ENCODE data around the gene RPN2. TPM values are rescaled to one million over a fixed set of nuclear protein-coding genes. Genes with fewer than 3 reads are reported as not detected.
A peak's percentile ranks its signal among the peaks of the same experiment; 100 is the strongest.

RPN2 gene
- total RNA-seq, 1 experiment from 2014 or later, result 257 TPM

DNA sequence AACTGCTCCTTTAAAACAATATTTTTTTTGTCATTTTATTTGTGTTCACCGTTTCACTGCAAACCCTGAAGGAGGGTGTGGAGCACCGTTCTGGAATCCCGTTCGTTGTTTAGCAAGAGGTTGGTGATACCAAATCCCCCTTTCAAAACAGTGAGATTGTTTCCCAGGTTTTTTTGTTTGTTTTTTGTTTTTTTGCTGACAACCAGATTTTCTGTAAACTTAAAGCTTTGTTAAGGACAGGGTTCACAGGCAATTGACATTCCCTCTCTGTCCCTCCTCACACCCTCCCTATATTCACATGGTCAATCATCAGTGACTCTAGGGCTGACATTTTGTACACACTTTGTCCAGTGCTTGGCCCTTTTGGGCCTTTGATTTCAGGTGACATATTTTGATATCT lies 21.2 kb downstream of the RPN2 start:
- H3K36me3 ChIP-seq (ENCODE audit: low read depth, low read length), result peaks cover 76% of the 10 kb centered on the region
- DNase-seq (no peak), ATAC-seq (no peak)
- no peak overlapping the region for H3K4me2 ChIP-seq (ENCODE audit: low read length)
- peaks cover 20% of the 10 kb centered on the region for H4K20me1 ChIP-seq (ENCODE audit: low read length)
- intact Hi-C loops (cut with micrococcal nuclease), result no loop called here
- no peaks in the 10 kb centered on the region for H3K9me3 ChIP-seq (ENCODE audit: low read length)
- ChIA-PET CTCF (interaction anchor here (0.9 kb wide), 1 partner anchor 8 kb away, joined by 3 read pairs; no protein-coding TSS in a partner anchor), POLR2A (ENCODE audit: unreplicated experiment) (no interaction called here)
- TF ChIP-seq EZH2phosphoT487 (IDR thresholded peaks at IDR 0.05; ENCODE audit: borderline replicate concordance, low read length) (no peak), EZH2 (IDR thresholded peaks at IDR 0.05; ENCODE audit: low read length, unreplicated experiment) (no peak)
- TF ChIP-seq, protein P1, sequence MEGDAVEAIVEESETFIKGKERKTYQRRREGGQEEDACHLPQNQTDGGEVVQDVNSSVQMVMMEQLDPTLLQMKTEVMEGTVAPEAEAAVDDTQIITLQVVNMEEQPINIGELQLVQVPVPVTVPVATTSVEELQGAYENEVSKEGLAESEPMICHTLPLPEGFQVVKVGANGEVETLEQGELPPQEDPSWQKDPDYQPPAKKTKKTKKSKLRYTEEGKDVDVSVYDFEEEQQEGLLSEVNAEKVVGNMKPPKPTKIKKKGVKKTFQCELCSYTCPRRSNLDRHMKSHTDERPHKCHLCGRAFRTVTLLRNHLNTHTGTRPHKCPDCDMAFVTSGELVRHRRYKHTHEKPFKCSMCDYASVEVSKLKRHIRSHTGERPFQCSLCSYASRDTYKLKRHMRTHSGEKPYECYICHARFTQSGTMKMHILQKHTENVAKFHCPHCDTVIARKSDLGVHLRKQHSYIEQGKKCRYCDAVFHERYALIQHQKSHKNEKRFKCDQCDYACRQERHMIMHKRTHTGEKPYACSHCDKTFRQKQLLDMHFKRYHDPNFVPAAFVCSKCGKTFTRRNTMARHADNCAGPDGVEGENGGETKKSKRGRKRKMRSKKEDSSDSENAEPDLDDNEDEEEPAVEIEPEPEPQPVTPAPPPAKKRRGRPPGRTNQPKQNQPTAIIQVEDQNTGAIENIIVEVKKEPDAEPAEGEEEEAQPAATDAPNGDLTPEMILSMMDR (conservative IDR thresholded peaks at IDR 0.05; ENCODE audit: low read depth, low read length), result no peak
- H2AFZ ChIP-seq (ENCODE audit: low read length), result no peak overlapping the region
- H3K9ac ChIP-seq (ENCODE audit: low read length), result no peak overlapping the region
- BruUV-seq (replicated peaks), result no TSS peak
- H3K9me2 ChIP-seq (replicated peaks; ENCODE audit: low read length), result no peaks in the 10 kb centered on the region
- peaks cover 16% of the 10 kb centered on the region for H3K4me1 ChIP-seq (ENCODE audit: insufficient read depth, low read length)
- no peaks in the 10 kb centered on the region for H3K27me3 ChIP-seq (ENCODE audit: low read length)
- H3K27ac ChIP-seq (ENCODE audit: low read length), result no peak overlapping the region
- peaks cover 9% of the 10 kb centered on the region for H3F3A ChIP-seq (ENCODE audit: low read length, unreplicated experiment)
- H3K4me3 ChIP-seq (ENCODE audit: low read length), result no peak overlapping the region
- peaks cover 55% of the 10 kb centered on the region for H3K79me2 ChIP-seq (ENCODE audit: low read length)

DNA sequence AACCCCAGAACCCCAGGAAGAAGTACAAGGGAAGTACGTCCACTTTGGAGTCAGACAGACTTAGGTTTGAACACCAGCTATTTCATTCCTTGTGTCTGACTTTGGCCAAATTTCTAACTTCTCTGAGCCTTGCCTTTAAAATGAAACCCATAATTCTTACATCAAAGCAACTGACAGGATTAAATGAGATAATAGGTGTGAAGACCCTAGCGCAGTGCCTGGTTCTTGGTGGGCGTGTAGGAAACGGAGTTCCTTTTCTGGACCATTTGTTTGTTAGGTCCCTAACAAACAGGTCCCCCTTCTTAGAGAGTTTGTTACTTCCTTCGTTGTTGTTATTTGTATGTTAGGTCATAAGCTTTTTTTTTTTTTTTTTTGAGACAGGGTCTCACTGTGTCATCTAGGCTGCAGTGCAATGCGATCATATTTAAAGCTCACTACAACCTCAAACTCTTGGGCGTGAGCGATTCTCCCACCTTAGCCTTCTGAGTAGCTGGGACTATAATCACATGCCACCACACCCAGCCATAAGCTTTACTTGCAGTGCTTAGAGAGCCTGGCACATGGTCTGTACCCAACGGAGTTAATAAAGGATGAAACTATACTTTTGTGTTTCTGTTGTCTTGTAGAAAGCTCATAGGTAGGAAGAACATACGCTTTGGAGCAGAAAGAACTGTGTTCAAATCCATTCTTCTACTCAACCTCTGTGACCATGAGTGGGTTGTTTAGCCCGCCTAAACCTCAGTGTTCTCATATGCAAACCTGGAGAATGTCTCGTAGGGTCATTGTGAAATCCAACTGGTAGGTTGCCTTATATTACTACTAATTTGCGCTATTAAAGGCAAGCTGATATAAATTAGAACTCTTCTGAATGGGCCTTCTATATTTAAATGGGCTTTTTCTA lies 22.0 kb downstream of the RPN2 start:
- H3K27me3 ChIP-seq (ENCODE audit: low read length), result no peaks in the 10 kb centered on the region
- no TSS peak for BruUV-seq (replicated peaks)
- H3K4me1 ChIP-seq (ENCODE audit: insufficient read depth, low read length), result peaks cover 16% of the 10 kb centered on the region
- ATAC-seq, result no peak
- peak overlapping the region; percentile 20; the same call in 1 of the 2 replicates for H3K4me2 ChIP-seq (ENCODE audit: low read length)
- H3F3A ChIP-seq (ENCODE audit: low read length, unreplicated experiment), result peaks cover 9% of the 10 kb centered on the region
- TF ChIP-seq EZH2phosphoT487 (IDR thresholded peaks at IDR 0.05; ENCODE audit: borderline replicate concordance, low read length), result no peak
- no peak for TF ChIP-seq EZH2 (IDR thresholded peaks at IDR 0.05; ENCODE audit: low read length, unreplicated experiment)
- TF ChIP-seq, protein P1 (conservative IDR thresholded peaks at IDR 0.05; ENCODE audit: low read depth, low read length), result no peak
- CTCF ChIA-PET, result interaction anchor here (0.9 kb wide), 1 partner anchor 9 kb away, joined by 3 read pairs; no protein-coding TSS in a partner anchor
- no peak overlapping the region for H2AFZ ChIP-seq (ENCODE audit: low read length)
- H3K27ac ChIP-seq (ENCODE audit: low read length), result no peak overlapping the region
- peaks cover 49% of the 10 kb centered on the region for H3K79me2 ChIP-seq (ENCODE audit: low read length)
- no peak overlapping the region for H3K4me3 ChIP-seq (ENCODE audit: low read length)
- no peak for DNase-seq
- H3K9ac ChIP-seq (ENCODE audit: low read length), result no peak overlapping the region
- H3K9me2 ChIP-seq (replicated peaks; ENCODE audit: low read length), result no peaks in the 10 kb centered on the region
- intact Hi-C loops (cut with micrococcal nuclease), result no loop called here
- POLR2A ChIA-PET (ENCODE audit: unreplicated experiment), result no interaction called here
- peaks cover 80% of the 10 kb centered on the region for H3K36me3 ChIP-seq (ENCODE audit: low read depth, low read length)
- H4K20me1 ChIP-seq (ENCODE audit: low read length), result peaks cover 19% of the 10 kb centered on the region
- H3K9me3 ChIP-seq (ENCODE audit: low read length), result no peaks in the 10 kb centered on the region

DNA sequence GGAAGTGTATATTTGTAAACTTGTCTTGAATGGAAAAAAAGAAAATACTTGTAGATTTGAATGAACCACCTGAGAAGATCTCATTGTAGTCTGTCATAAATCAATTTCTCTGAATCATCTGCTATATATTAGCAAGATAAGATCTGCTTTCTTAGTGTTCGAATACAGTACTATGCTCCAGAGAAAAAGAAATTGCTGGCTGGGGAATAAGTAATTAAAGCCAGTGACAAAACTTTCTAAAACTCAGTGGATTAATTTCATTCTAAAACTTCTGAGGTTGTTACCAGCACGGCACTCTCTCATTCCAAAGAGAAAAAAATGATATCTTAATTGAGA lies 22.7 kb downstream of the RPN2 start:
- Histone ChIP-seq H3K9me2 (replicated peaks; ENCODE audit: low read length) (no peaks in the 10 kb centered on the region), H3K27me3 (ENCODE audit: low read length) (no peaks in the 10 kb centered on the region), H3K4me2 (ENCODE audit: low read length) (peak overlapping the region; percentile 20), H2AFZ (ENCODE audit: low read length) (no peak overlapping the region), H4K20me1 (ENCODE audit: low read length) (peaks cover 17% of the 10 kb centered on the region), H3K9me3 (ENCODE audit: low read length) (no peaks in the 10 kb centered on the region), H3K9ac (ENCODE audit: low read length) (no peak overlapping the region), H3F3A (ENCODE audit: low read length, unreplicated experiment) (peaks cover 9% of the 10 kb centered on the region), H3K36me3 (ENCODE audit: low read depth, low read length) (peaks cover 80% of the 10 kb centered on the region), H3K4me1 (ENCODE audit: insufficient read depth, low read length) (peaks cover 16% of the 10 kb centered on the region), H3K4me3 (ENCODE audit: low read length) (0 out of 2 replicates have a peak overlapping the region, but pooled peaks have one; percentile 3), H3K79me2 (ENCODE audit: low read length) (peaks cover 43% of the 10 kb centered on the region), H3K27ac (ENCODE audit: low read length) (peak overlapping the region; percentile 12; the same call in 1 of the 2 replicates)
- ATAC-seq (no peak), DNase-seq (no peak)
- ChIA-PET POLR2A (ENCODE audit: unreplicated experiment) (no interaction called here), CTCF (no interaction called here)
- BruUV-seq (replicated peaks), result no TSS peak
- intact Hi-C loops (cut with micrococcal nuclease), result loop anchor here (1.0 kb wide), 1 partner anchor 333 kb away; no protein-coding TSS in a partner anchor
- TF ChIP-seq EZH2 (IDR thresholded peaks at IDR 0.05; ENCODE audit: low read length, unreplicated experiment) (no peak), EZH2phosphoT487 (IDR thresholded peaks at IDR 0.05; ENCODE audit: borderline replicate concordance, low read length) (no peak)
- TF ChIP-seq, protein P1 (conservative IDR thresholded peaks at IDR 0.05; ENCODE audit: low read depth, low read length), result no peak

Measured in PC-3 (cell line).